ENCODE results near the gene FAM53B.

The FAM53B gene

DNA sequence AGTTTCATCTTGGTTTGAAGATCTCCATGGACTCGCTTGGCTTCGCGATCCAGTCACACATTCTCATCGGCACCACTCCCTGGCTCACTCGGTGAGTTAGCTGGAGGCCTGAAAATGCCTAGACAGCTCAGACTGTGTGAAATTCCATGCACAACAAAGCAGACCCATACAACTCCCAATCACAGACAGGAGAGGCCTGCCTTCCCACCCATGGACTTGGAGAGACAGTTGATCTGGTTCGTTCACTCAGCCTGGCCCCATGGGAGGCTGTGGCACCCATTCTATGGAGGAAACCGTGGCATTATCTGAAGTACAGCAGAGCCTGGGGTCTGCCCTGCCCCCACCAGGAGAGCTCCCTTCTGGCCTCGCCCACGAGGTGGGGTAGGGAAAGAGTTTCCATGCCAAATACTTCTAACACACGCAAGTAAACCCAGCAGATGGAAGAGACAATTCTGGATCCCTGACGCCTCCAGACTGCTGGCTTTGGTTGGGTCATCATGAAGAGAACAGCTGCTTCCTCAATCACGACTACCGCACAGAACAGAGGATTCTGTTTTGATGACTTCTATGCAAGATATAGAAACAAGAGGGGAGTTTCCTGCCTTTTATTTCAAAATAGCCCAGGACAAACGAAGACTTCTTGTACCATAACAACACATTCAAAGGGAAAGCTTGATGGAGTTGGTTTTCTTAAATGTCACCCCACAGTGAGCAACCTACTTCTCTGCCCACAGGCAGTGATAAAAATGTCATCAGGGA, 15.9 kb downstream of the FAM53B start:
- DNase-seq = no peak

DNA sequence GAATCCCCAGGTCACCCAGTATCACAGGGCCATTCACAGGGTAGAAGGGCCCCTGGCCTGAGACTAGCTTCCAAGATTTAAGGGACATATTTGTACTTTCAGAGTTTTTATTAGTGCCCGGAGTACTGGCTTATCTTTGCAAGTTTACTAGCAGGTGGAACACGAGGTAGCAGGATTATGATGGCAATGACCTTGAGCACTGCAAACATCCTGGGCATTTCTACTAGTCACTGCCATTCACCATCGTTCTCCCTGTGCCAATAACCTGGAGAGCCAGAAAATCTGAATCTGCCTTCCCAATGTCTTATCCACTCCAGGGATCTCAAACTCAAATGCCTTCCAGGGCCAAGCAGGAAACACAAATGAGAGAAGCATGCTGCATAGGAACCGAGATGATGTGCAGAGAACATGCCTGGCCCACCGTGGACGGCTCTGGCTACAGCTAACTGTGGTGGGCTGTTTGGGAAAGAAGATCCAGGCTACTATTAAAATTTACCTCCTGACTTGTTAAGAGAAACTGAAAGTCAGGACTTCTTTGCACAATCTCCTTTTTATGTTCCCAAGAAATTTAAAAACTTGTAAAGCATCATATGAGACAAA, 16.7 kb downstream of the FAM53B start:
- DNase-seq = no peak

DNA sequence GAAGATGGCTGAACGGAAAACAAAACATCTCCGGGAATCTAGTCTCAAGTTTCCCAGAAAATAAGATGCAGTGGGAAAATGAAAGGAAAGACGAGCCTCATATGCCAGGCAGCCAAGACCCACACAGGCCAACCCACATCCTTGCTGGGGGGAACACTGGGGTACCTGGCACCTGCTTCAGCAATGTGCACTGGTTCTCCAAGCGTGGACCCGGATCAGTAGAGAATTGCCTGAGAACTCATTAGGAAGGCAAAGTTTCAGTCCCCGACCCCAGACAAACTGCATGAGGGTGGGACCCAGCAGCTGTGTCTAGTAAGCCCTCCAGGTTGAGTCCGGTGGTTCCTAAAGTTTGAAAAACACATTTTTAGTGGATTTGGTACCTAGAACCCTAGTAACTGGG, 18.4 kb downstream of the FAM53B start:
- DNase-seq = no peak

GRCh38 chr10:124725171-124725631, 19.0 kb downstream of the FAM53B start:
- DNase-seq = no peak

DNA sequence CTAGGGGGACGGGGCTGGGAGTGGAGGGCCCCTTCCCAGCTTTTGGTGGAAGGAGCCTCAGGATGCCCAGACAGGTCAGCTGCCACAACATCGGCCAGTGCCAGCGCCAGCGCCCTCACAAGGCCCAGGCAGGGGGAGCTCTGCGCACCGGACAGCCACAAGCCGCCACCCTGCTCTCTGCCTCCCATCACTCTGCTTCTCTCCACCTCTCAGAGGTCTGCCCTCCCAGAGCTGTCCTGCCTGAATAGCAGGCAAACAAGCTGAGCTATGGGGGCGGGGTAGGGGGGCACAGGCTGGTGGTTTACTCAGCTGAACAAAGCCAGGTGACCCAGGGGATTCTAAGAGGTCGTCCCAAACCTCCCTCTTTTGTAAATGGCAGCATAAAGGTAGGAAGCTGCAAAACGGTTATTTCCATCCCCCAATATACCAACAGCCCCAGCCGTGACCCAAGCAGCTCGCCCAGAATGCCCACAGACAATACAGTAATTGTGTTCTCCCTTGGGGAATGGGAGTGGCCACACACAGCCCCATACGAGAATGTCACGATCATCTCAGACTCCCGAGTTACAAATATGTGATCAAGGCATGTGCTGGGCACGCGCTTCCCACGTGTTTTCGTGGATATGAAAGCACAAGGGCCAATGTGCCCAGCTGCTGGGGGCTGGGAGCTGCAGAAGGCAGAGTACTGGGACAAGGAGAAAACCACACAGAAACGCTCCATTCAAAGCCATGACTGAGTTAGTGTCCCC, 19.7 kb downstream of the FAM53B start:
- DNase-seq = peak in 1 of 2 experiments; percentile 21

GRCh38 chr10:124723826-124724225, 20.4 kb downstream of the FAM53B start:
- DNase-seq = no peak

- DNase-seq = no peak
Observed at GRCh38 chr10:124722798-124723783, 21.1 kb downstream of the FAM53B start.

- DNase-seq = no peak
Observed at GRCh38 chr10:124721330-124722045, 22.7 kb downstream of the FAM53B start.

- DNase-seq = no peak
Observed at GRCh38 chr10:124719213-124719851, 24.8 kb downstream of the FAM53B start.

- DNase-seq = no peak
Observed at GRCh38 chr10:124717911-124718741, 26.1 kb downstream of the FAM53B start.

DNA sequence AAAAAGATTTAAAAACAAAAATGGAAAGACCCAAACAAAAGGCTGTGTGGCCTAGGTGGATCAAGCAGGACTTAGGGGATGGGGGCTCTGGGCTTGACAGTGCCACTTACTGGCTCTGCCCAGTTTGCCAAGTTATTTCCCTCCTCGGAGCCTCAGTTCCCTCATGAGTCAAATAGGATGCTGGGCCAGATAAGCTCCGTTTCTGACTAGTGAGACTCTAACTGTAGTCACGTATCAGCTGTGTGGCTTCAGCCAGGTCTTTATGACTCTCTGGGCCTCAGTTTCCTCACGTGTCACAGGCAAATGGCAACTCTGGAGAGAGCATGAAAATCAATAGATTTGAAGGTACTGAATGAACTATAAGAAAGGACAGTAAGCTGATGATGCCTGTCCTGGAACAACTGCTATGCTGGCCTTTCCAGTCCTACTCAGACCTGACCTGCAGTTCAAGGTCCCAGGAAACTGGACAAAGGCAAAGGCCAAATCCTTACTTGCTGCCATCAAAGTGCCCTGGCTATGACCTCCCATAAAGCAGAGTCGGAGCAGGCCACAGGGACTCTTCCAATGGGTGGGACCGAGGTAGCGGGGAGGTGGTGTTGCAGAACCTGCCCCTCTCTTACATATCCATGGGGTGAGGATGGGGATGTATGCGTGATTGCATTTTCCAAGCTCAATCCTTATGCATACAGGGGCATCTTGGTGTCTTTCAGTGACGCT, 27.0 kb downstream of the FAM53B start:
- no peak for DNase-seq

DNA sequence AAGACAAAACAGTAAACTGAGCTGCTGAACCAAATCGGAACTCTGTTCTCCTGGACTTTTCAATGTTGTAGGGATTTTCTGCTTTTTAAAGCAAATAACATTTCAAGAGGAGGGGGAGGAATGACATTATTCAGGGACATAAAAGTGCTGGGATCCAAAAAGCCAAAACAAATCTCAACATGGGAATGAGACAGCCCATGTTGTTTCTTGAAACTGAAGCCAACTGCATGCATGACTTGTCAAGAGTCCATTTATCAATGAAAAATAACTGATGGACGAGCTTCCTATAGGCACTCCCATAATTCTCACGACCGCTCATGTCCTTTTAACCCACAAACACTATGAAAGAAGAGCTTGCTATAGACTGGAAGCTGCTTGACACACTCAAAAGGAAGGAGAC, 27.8 kb downstream of the FAM53B start:
- DNase-seq = no peak

- no peak for DNase-seq
Observed at GRCh38 chr10:124715439-124715838, 28.7 kb downstream of the FAM53B start.

DNA sequence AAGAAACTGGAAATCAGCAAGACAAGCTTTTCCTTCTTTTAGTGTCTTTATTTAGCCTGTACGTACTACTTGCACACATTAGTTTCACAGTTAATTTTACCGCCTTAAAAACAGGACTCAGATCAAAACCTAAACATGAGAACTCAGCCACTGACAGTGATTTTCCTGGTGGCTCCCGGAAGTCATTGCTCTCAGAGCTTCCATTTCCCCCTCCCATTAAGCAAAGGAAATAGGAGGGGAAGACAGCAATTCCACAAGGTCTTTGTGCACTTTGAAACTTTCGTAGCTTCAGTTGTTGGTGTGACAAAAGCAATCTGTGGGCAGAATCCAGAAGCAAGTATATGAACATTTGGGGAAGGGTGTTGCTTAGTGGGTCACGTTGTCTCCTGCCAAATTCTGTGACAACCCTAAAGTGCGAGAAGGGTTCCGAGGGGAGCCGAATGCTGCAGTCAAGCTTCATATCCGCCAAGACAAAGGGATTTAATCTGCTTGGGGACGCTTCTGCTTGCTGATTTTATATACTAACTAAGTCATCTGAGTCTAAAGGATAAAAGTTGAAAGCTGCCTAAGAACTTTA, 30.4 kb downstream of the FAM53B start:
- DNase-seq = no peak

GRCh38 chr10:124712704-124713407, 31.3 kb downstream of the FAM53B start:
- DNase-seq = no peak

DNA sequence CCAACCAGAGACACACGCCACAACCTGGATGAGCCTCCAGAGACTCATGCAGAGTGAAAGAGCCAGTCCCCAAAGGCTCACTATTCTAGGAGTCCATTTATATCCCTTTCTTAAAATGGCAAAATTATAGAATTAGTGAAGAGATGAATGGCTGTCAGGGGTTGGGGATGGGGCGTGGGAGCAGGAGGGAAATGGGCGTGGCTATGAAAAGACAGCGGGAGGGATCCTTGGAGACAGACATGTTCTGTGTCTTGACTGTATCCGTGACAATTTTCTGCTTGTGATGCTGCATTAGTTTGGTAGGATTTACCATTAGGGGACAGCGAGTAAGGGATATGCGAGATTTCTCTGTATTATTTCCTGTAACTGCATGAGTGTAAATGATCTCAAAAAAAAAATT, 33.0 kb downstream of the FAM53B start:
- no peak for DNase-seq

- DNase-seq = no peak
Observed at GRCh38 chr10:124710266-124710881, 33.8 kb downstream of the FAM53B start.

- DNase-seq = no peak
Observed at GRCh38 chr10:124709861-124710260, 34.3 kb downstream of the FAM53B start.
